Fibroblast of the aortic adventitia (primary cell): ENCODE measurements around the gene OR51F2. TPM values are rescaled to one million over a fixed set of nuclear protein-coding genes. Genes with fewer than 3 reads are reported as not detected.
"Not testable (repeated sequence)": the region's sequence is repeated elsewhere in the genome, so short reads cannot be mapped to it uniquely, and the experiment has no call there.

ENCODE experiments used
- DNase-seq: peaks from one replicate; pipeline ENCODE4 v3.0.0-alpha.2; 2010; ENCODE audit warnings: low read depth
- H3K4me3 ChIP-seq: 2 replicates; pipeline ENCODE4 v1.5.1; 2011; ENCODE audit warnings: low read depth, mild to moderate bottlenecking, control low read depth, low read length, moderate library complexity
- CTCF ChIP-seq: IDR thresholded peaks from 2 replicates; pipeline ENCODE4 v1.5.1; 2011; ENCODE audit warnings: mild to moderate bottlenecking, low read length, control low read depth, inconsistent platforms; ENCODE audit not compliant: insufficient read depth
- total RNA-seq: library from RNA; depleted of rRNA; stranded (reverse); fragments of >200 nt; gene quantifications from 2 replicates; pipeline ENCODE4 v1.2.3, GENCODE V29; 2012; ENCODE audit warnings: low replicate concordance

The OR51F2 gene
- total RNA-seq, 1 donor, result not detected

DNA sequence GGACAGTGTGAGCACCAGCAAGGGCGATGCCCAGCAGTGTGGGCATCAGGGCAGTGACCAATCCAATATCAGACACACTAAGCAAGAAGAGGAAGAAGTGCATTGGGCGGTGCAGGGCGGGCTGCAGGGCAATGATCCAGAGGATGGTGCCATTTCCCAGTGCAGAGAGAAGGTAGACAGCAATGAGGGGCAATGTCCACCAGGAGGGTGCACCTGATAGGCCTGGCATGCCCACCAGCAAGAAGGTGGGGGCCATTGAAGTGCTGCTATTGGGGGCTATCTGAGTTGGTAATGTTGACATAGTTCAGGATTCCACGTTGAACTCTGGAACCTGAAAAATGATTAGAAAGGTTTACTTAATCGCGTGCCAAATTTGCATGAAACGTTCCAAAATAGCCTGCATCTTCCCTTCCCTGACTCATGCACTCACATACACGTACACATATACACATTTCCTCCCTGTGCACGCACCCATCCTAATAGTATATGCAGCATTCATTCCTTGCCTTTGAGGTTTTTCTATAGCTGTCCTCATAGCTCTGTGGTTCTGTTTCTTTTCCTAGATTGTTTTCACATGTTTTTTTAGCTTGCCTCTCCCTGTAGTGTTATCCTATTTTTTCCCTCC, 27.9 kb downstream of the OR51F2 start, which contains the start of gene OR51S1:
Gene OR51S1, minus strand, starts transcription at position 301 of the 625 bp plus-strand sequence. Its CDS starts 0 bp downstream, at position 301.
- no peak for TF ChIP-seq CTCF
- H3K4me3 ChIP-seq, result no peak within 1 kb of the TSS
- DNase-seq, result no peak

- DNase-seq, result peak; percentile 19
- TF ChIP-seq CTCF, result no peak
- no peak overlapping the region for H3K4me3 ChIP-seq
Measured at GRCh38 chr11:4851033-4851432, 29.9 kb downstream of the OR51F2 start.

GRCh38 chr11:4854286-4854685, 33.2 kb downstream of the OR51F2 start:
- not testable (repeated sequence) for H3K4me3 ChIP-seq, DNase-seq

DNA sequence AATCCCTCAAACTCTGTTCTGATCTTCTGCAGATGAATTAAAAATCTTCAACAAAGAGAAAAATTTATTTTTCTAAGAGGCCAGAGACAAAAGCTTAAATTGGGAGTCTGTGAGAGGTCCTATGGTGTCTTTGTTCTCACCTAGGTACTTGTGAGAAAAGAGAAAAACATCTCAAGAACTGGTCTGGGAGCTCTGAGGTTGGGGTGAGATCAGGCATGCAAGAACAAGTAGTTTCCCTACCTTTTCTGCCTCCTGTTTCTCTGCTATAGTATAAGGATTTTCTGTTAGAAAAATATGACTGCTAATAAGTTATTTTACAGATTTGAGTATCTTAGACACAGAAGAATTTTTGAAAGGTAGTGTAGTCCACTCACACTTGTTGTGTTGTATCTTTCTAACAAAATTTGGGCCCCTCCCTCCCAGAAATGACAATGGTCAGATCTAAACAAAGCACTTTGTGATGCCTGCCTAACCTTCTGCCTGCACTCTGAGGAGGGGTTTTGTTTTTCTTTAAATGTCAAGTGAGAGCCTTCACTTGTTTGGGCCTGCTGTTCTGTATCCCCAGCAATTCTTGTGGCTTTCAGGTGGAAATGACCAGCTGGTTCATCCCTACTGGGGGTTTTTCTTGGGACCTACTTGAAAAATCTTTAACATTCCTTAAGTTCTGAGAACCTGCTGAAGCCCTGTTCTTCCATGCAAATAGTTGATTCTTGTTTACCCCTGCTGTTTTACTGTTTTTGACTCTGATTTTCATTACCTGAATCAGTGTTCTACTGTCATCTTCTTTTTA, 41.5 kb downstream of the OR51F2 start:
- no peak for DNase-seq
- H3K4me3 ChIP-seq, result no peak overlapping the region
- TF ChIP-seq CTCF, result no peak

DNA sequence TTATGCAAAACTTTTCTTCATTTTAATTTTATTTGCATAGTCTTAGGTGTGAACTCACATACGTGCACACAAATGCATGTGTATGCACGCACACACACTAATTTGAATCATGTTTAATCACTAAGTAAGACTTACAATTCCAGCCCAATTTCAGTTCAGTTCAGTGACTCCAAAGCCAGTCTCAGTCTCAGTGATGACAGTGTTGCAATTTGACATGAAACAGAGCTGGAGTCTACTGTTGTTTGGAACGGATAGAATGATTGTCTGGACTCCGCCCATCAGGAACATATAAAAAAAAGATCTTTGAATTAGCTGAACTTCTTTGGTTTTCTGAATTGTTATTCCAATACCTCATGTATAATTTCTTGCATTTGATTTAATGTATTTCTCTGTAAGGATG, 42.8 kb downstream of the OR51F2 start:
- no peak for TF ChIP-seq CTCF
- no peak overlapping the region for H3K4me3 ChIP-seq
- no peak for DNase-seq

GRCh38 chr11:4865855-4866254, 44.7 kb downstream of the OR51F2 start:
- no peak overlapping the region for H3K4me3 ChIP-seq
- no peak for TF ChIP-seq CTCF
- DNase-seq, result no peak

Other genes with a start within 250 kb of the OR51F2 start
- not detected in 2 replicates for gene OR52I2, start 239.6 kb upstream of the OR51F2 start, total RNA-seq
- not detected in 2 replicates for gene OR52I1, start 227.3 kb upstream of the OR51F2 start, total RNA-seq
- gene TRIM68, start 213.1 kb upstream of the OR51F2 start, total RNA-seq, result 9.9 and 13.0 TPM in 2 replicates
- not detected in 2 replicates for gene OR51D1, start 183.8 kb upstream of the OR51F2 start, total RNA-seq
- gene OR51E1, start 177.3 kb upstream of the OR51F2 start, total RNA-seq, result not detected in 2 replicates
- gene OR51E2, start 123.5 kb upstream of the OR51F2 start, total RNA-seq, result not detected in 2 replicates
- gene MMP26, start 116.5 kb upstream of the OR51F2 start, total RNA-seq, result not detected in 2 replicates
- not detected in 2 replicates for gene OR51F1, start 51.4 kb upstream of the OR51F2 start, total RNA-seq
- not detected in 2 replicates for gene OR52R1, start 16.9 kb upstream of the OR51F2 start, total RNA-seq
- not detected in 2 replicates for gene OR51S1, start 27.9 kb downstream of the OR51F2 start, total RNA-seq
- not detected in 2 replicates for gene OR51T1, start 60.6 kb downstream of the OR51F2 start, total RNA-seq
- not detected in 2 replicates for gene OR51A7, start 82.5 kb downstream of the OR51F2 start, total RNA-seq
- gene OR51G2, start 98.0 kb downstream of the OR51F2 start, total RNA-seq, result not detected in 2 replicates
- gene OR51G1, start 103.0 kb downstream of the OR51F2 start, total RNA-seq, result not detected in 2 replicates
- not detected in 2 replicates for gene OR51A4, start 126.3 kb downstream of the OR51F2 start, total RNA-seq
- not detected in 2 replicates for gene OR51A2, start 134.4 kb downstream of the OR51F2 start, total RNA-seq
- 0.33 TPM in 1 of 2 replicates, not detected in the other for gene OR51L1, start 173.5 kb downstream of the OR51F2 start, total RNA-seq
- not detected in 2 replicates for gene OR52J3, start 225.2 kb downstream of the OR51F2 start, total RNA-seq
- gene OR52E2, start 238.3 kb downstream of the OR51F2 start, total RNA-seq, result not detected in 2 replicates
- gene OR52E1, start 248.3 kb downstream of the OR51F2 start, total RNA-seq, result not detected in 2 replicates